ENCODE results near the gene HOXB3. TPM values are rescaled to one million over a fixed set of nuclear protein-coding genes. Genes with fewer than 3 reads are reported as not detected.

The HOXB3 gene
- total and polyA plus RNA-seq, 8 donors, result 1.1 to 5.6 (median 2.0) TPM

DNA sequence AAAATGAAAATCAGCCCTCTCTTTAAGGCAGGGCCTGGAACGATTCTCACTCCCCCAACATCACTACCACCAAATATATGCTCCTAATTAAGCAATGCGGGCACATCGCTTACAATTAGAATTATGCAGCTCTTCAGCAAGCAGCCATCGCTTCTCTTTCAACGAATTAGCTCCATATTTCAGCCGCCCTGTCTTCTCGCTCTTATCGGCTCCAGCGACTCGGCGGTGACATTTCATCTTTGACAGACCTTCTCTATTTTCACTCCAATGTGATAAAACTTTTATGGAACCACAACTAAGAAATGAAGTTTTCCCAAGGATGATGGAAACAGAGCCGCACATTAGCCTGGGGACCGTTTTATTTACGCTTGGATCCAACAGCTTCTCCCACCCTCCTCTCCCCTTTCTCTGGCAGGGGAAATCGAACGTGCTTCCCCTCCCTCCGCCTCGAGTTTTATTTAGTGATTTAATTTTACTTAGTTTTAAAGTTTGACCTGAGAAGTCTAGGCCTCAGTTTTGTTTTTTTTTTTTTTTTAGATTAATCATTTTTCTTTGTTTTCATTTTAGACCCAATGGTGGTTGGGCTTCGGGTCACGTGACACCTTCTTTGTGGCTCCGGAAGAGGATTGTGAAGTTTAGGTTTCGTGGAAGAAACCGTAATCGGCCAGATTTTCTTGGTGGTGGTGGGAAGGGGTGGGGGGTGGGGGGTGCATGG lies 42.1 kb downstream of the HOXB3 start:
- peaks cover 0 to 27% (median 2%) of the 10 kb centered on the region in 4 donors for H3K27me3 ChIP-seq
- FAIRE-seq (no peak), DNase-seq (no peak), ATAC-seq (no peak)
- no peak overlapping the region for H3K27ac ChIP-seq
- H3K36me3 ChIP-seq, result no peaks in the 10 kb centered on the region
- H3K4me1 ChIP-seq, result no peaks in the 10 kb centered on the region
- intact Hi-C loops (cut with DNase I), result no loop called here
- peak overlapping the region in 1 of 4 donors; percentile 7 for H3K4me3 ChIP-seq
- H3K9me3 ChIP-seq, result no peaks in the 10 kb centered on the region
- WGBS, 2 donors, result 35 to 39% methylated on average over 24 of the region's 24 CpGs
- TF ChIP-seq, protein P1, sequence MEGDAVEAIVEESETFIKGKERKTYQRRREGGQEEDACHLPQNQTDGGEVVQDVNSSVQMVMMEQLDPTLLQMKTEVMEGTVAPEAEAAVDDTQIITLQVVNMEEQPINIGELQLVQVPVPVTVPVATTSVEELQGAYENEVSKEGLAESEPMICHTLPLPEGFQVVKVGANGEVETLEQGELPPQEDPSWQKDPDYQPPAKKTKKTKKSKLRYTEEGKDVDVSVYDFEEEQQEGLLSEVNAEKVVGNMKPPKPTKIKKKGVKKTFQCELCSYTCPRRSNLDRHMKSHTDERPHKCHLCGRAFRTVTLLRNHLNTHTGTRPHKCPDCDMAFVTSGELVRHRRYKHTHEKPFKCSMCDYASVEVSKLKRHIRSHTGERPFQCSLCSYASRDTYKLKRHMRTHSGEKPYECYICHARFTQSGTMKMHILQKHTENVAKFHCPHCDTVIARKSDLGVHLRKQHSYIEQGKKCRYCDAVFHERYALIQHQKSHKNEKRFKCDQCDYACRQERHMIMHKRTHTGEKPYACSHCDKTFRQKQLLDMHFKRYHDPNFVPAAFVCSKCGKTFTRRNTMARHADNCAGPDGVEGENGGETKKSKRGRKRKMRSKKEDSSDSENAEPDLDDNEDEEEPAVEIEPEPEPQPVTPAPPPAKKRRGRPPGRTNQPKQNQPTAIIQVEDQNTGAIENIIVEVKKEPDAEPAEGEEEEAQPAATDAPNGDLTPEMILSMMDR (IDR thresholded peaks at IDR 0.05), result no peak

DNA sequence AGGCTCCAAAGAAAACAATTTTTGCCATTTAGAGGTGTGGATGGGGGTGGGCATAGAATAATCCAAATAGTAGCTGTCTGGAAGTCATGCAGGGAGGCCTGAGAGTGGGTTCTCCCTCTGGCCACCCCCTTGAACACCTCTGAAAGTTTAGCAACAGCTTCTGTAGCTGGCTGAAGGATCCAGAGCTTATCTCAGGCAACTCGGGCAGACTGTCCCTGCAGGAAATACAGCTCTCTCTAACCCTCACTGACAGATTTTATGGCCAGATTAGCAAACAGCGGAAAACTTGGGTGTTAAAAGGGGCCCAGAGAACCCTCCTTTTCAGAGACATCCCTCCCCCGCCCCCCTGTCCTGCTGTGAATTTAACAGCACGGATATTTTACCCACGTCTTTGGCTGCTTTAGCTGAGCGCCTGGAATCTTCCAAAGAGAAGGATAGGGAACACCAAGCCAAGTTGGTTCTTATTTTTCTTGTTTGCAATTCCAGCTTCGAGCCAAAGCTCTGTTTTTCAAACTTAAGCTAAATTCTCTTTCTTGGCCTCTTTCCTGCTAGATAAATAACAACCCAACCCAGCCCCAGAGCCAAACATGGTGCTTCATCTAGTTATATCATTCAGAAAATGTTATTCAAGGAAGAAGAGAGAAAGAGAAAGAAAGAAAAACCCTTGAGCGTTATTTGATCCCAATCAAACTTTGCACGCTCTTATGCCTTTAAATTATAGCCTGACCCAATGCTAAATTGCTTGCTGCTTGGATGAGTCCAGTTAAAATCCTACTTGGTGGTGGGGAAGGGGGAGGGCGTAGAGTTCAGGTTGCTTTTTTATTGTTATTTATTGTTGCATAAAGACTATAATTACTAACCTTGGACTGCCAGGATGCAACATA lies 42.9 kb downstream of the HOXB3 start:
- TF ChIP-seq, protein P1 (IDR thresholded peaks at IDR 0.05), result no peak
- ATAC-seq (no peak), DNase-seq (no peak), FAIRE-seq (no peak)
- Histone ChIP-seq H3K4me3 (peak overlapping the region in 1 of 4 donors; percentile 7), H3K36me3 (no peaks in the 10 kb centered on the region), H3K27me3 (peaks cover 0 to 34% (median 2%) of the 10 kb centered on the region in 4 donors), H3K27ac (no peak overlapping the region), H3K4me1 (no peaks in the 10 kb centered on the region), H3K9me3 (no peaks in the 10 kb centered on the region)
- WGBS, 2 donors, result 46 to 47% methylated on average over 10 of the region's 10 CpGs
- intact Hi-C loops (cut with DNase I), result no loop called here

DNA sequence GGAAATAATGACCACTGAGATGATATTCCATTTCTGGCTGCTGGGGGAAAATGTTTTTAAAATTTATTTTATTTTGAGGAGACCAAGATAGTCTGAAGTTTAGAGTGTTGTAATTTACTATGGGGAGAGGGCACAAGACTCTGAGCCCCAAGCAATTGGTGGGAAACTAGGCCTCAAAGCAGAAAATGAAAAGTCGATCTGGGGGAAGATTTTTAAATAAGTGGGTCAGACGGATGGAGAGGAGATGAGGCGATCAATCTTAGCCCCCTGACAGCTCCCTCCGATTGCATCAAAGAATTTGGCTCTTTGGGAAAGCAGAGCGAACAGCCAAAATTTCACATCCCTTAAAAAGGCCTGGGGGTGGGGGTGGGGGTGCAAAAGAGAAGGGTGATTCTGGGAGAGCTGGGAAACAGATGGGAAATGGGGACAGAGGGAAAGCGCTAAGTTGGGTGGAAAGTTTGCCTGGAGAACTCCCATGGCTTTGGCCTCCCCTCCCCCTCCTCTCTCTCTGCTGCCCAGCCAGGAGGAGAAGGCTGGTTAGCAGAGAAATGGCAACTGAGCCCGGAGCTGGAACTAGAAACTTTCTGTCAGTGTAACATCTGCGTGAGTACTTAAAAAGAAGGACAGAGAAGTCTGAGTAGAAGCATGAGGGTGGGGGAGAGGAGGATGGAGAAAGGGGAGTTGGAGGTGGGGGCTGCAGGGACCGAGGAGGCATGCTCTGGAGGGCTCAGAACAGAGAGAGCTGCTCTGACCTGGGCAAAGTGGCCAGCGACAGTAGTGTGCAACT lies 43.7 kb downstream of the HOXB3 start:
- Histone ChIP-seq H3K27ac (no peak overlapping the region), H3K9me3 (no peaks in the 10 kb centered on the region), H3K36me3 (no peaks in the 10 kb centered on the region), H3K27me3 (peaks cover 0 to 36% (median 2%) of the 10 kb centered on the region in 4 donors), H3K4me3 (no peak overlapping the region), H3K4me1 (no peaks in the 10 kb centered on the region)
- TF ChIP-seq, protein P1 (IDR thresholded peaks at IDR 0.05), result no peak
- no peak for ATAC-seq
- intact Hi-C loops (cut with DNase I), result no loop called here
- FAIRE-seq, result no peak
- WGBS, 2 donors, result 42 to 47% methylated on average over 10 of the region's 10 CpGs
- DNase-seq, result no peak

DNA sequence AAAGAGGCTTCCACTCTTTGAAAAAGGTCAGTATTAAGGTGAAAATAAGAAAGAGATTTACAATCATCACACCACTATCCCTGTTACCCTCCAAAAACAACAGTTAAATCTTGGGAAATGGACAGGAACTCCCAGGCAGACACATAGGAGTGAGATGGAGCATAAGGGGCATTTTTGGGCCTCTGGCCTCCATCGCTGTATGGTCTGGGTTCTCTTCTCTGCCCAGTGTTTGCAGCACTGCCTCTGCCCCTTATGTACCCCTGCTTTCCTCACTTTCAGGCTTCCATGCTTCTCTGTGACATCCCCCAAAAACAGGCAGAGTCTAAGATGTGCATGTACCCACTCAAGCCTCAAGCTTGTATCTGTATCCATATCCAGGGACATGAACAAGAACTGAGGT lies 44.5 kb downstream of the HOXB3 start:
- ATAC-seq, result no peak
- H3K36me3 ChIP-seq, result no peaks in the 10 kb centered on the region
- H3K9me3 ChIP-seq, result no peaks in the 10 kb centered on the region
- TF ChIP-seq, protein P1 (IDR thresholded peaks at IDR 0.05), result no peak
- peaks cover 0 to 38% (median 2%) of the 10 kb centered on the region in 4 donors for H3K27me3 ChIP-seq
- no peak overlapping the region for H3K4me3 ChIP-seq
- FAIRE-seq, result no peak
- WGBS, 2 donors, result 94 to 100% methylated on average over 1 of the region's 1 CpG
- intact Hi-C loops (cut with DNase I), result no loop called here
- H3K27ac ChIP-seq, result no peak overlapping the region
- no peak for DNase-seq
- H3K4me1 ChIP-seq, result no peaks in the 10 kb centered on the region

Data from pancreas (tissue), 10 donors.